H1 (cell line): ENCODE results near the gene NLRP12. TPM values are rescaled to one million over a fixed set of nuclear protein-coding genes. Genes with fewer than 3 reads are reported as not detected.

Experiments used
- CTCF ChIA-PET: fragments of 300-600 bp; sonication (Branson Sonifier 250); formaldehyde crosslinking; loops from one replicate; lab custom pipeline; 2021; ENCODE audit not compliant: partially characterized antibody; lab: Charles Lee
- POLR2A ChIA-PET: fragments of 300-600 bp; sonication (Branson Sonifier 250); formaldehyde crosslinking; loops from one replicate; lab custom pipeline; 2021; ENCODE audit warnings: inconsistent platforms; ENCODE audit not compliant: partially characterized antibody; lab: Charles Lee
- DNase-seq, 2 experiments: peaks; one replicate each; pipeline versions ENCODE4 v3.0.0 to v3.0.0-alpha.2; 2010 to 2022; ENCODE audit warnings: low spot score in 2 of 2, low read depth in 1 of 2, mixed read lengths in 1 of 2
- FAIRE-seq: peaks from 2 replicates; lab custom pipeline; 2011; peaks lifted over from hg19 to GRCh38; lab: Jason Lieb, UNC
- H2AFZ ChIP-seq: 2 replicates; pipeline ENCODE4 v1.8.1; 2012; ENCODE audit warnings: low read length, inconsistent platforms
- H2AK5ac ChIP-seq: 2 replicates; pipeline ENCODE4 v1.6.1; 2013; ENCODE audit warnings: low read depth, low read length
- H2BK120ac ChIP-seq: replicated peaks from 2 replicates; pipeline ENCODE3; 2013; ENCODE audit warnings: low read depth, low read length, inconsistent platforms
- H2BK12ac ChIP-seq: 2 replicates; pipeline ENCODE4 v1.6.1; 2013; ENCODE audit warnings: low read depth, low read length
- H2BK15ac ChIP-seq: 2 replicates; pipeline ENCODE4 v1.6.1; 2013; ENCODE audit warnings: low read length
- H2BK20ac ChIP-seq: 2 replicates; pipeline ENCODE4 v1.6.1; 2013; ENCODE audit warnings: low read length
- H2BK5ac ChIP-seq: 2 replicates; pipeline ENCODE4 v1.6.1; 2013; ENCODE audit warnings: low read depth, low read length
- H3K14ac ChIP-seq: 2 replicates; pipeline ENCODE4 v1.6.1; 2013; ENCODE audit warnings: inconsistent platforms; ENCODE audit not compliant: insufficient read length
- H3K18ac ChIP-seq: 2 replicates; pipeline ENCODE4 v1.6.1; 2013; ENCODE audit warnings: low read length; ENCODE audit errors: extremely low read depth
- H3K23ac ChIP-seq: 2 replicates; pipeline ENCODE4 v1.6.1; 2013; ENCODE audit warnings: inconsistent platforms; ENCODE audit not compliant: insufficient read length
- H3K23me2 ChIP-seq: 2 replicates; pipeline ENCODE4 v1.6.1; 2013; ENCODE audit warnings: low read depth, low read length
- H3K27ac ChIP-seq: 2 replicates; pipeline ENCODE4 v1.6.1; 2011; ENCODE audit warnings: low read depth, low read length, inconsistent platforms
- H3K27me3 ChIP-seq, 4 experiments: replicated peaks in 1 of 4; 1 replicate in 1 of 4; 2 replicates in 3 of 4; pipeline versions ENCODE4 v1.6.1 to v1.8.1; 2011 to 2013; ENCODE audit warnings: low read length in 3 of 4, mild to moderate bottlenecking in 3 of 4, inconsistent platforms in 2 of 4, mixed read lengths in 2 of 4, moderate library complexity in 1 of 4; ENCODE audit not compliant: control insufficient read depth in 3 of 4, insufficient read depth in 3 of 4; ENCODE audit errors: extremely low read depth in 1 of 4
- H3K36me3 ChIP-seq, 4 experiments: 2 replicates each; pipeline versions ENCODE4 v1.6.1 to v1.8.1; 2011 to 2013; ENCODE audit warnings: mild to moderate bottlenecking in 4 of 4, low read length in 3 of 4, moderate library complexity in 2 of 4, control low read depth in 1 of 4, inconsistent platforms in 1 of 4; ENCODE audit not compliant: insufficient read depth in 4 of 4, control insufficient read depth in 2 of 4
- H3K4ac ChIP-seq: replicated peaks from 2 replicates; pipeline ENCODE3; 2013; ENCODE audit warnings: low read length, low read depth, mixed read lengths, inconsistent platforms; ENCODE audit not compliant: insufficient read length
- H3K4me1 ChIP-seq, 4 experiments: replicated peaks in 1 of 4; 1 replicate in 1 of 4; 2 replicates in 3 of 4; pipeline versions ENCODE4 v1.6.1 to v1.8.1; 2011 to 2013; ENCODE audit warnings: low read length in 3 of 4, inconsistent platforms in 2 of 4, mixed read lengths in 1 of 4; ENCODE audit not compliant: insufficient read depth in 4 of 4, control insufficient read depth in 3 of 4
- H3K4me2 ChIP-seq, 2 experiments: 2 replicates each; pipeline versions ENCODE4 v1.6.1 to v1.8.1; 2011 to 2013; ENCODE audit warnings: low read depth in 2 of 2, low read length in 2 of 2, control low read depth in 1 of 2, inconsistent platforms in 1 of 2, mild to moderate bottlenecking in 1 of 2; ENCODE audit not compliant: insufficient read depth in 1 of 2
- H3K4me3 ChIP-seq, 4 experiments: fragments of 200-600, 300-600 bp in 1 of 4; sonication (generic), shearing (Covaris generic), sonication (Bioruptor Twin) in 1 of 4; 2 replicates each; pipeline versions ENCODE4 v1.5.1 to v1.8.1; 2011 to 2016; ENCODE audit warnings: low read length in 4 of 4, low read depth in 3 of 4, control low read depth in 2 of 4, inconsistent platforms in 2 of 4, mild to moderate bottlenecking in 2 of 4, mixed read lengths in 1 of 4, moderate library complexity in 1 of 4; ENCODE audit not compliant: insufficient read depth in 2 of 4; ENCODE audit errors: extremely low read depth in 1 of 4
- H3K56ac ChIP-seq: replicated peaks from 2 replicates; pipeline ENCODE3; 2013; ENCODE audit warnings: low read depth, mild to moderate bottlenecking, mixed read lengths, low read length, inconsistent platforms; ENCODE audit not compliant: insufficient read length
- H3K79me1 ChIP-seq: 2 replicates; pipeline ENCODE4 v1.6.1; 2013; ENCODE audit warnings: low read depth, low read length, control low read depth
- H3K79me2 ChIP-seq, 2 experiments: 2 replicates each; pipeline versions ENCODE4 v1.6.1 to v1.8.1; 2012 to 2013; ENCODE audit warnings: low read length in 2 of 2, mild to moderate bottlenecking in 2 of 2, inconsistent platforms in 1 of 2; ENCODE audit not compliant: insufficient read depth in 2 of 2, control insufficient read depth in 1 of 2
- H3K9ac ChIP-seq, 4 experiments: replicated peaks in 1 of 4; 1 replicate in 1 of 4; 2 replicates in 3 of 4; pipeline versions ENCODE4 v1.6.1 to v1.8.1; 2011 to 2013; ENCODE audit warnings: low read depth in 3 of 4, low read length in 3 of 4, control low read depth in 2 of 4, mild to moderate bottlenecking in 2 of 4, moderate library complexity in 2 of 4, inconsistent platforms in 1 of 4; ENCODE audit errors: extremely low read depth in 1 of 4
- H3K9me3 ChIP-seq, 2 experiments: 2 replicates each; pipeline versions ENCODE4 v1.6.1 to v1.8.1; 2012 to 2013; ENCODE audit warnings: mild to moderate bottlenecking in 2 of 2, moderate library complexity in 2 of 2, control low read depth in 1 of 2, inconsistent platforms in 1 of 2, low read depth in 1 of 2, low read length in 1 of 2, mixed read lengths in 1 of 2; ENCODE audit not compliant: insufficient read depth in 2 of 2
- H4K20me1 ChIP-seq, 2 experiments: replicated peaks in 1 of 2; 2 replicates each; pipeline versions ENCODE3 to v1.8.1; 2011 to 2013; ENCODE audit warnings: inconsistent platforms in 2 of 2, low read length in 2 of 2, mild to moderate bottlenecking in 1 of 2; ENCODE audit not compliant: insufficient read depth in 2 of 2, control insufficient read depth in 1 of 2
- H4K5ac ChIP-seq: 2 replicates; pipeline ENCODE4 v1.6.1; 2013; ENCODE audit warnings: low read length, low read depth, mixed read lengths, inconsistent platforms; ENCODE audit not compliant: insufficient read length
- H4K8ac ChIP-seq: 2 replicates; pipeline ENCODE4 v1.8.0; 2013; ENCODE audit warnings: mild to moderate bottlenecking, moderate library complexity, low read length, inconsistent platforms; ENCODE audit not compliant: insufficient read depth; ENCODE audit errors: extremely low read depth
- H4K91ac ChIP-seq: replicated peaks from 2 replicates; pipeline ENCODE3; 2013; ENCODE audit warnings: low read length, mixed read lengths, inconsistent platforms; ENCODE audit not compliant: insufficient read length
- ASH2L ChIP-seq: fragments of 200-600, 300-600 bp; sonication (generic); IDR thresholded peaks from one replicate; pipeline ENCODE4 v1.7.1; 2017; ENCODE audit warnings: low read length
- ATF3 ChIP-seq: IDR thresholded peaks from 2 replicates; pipeline ENCODE4 v1.6.1; 2011; ENCODE audit warnings: low read depth, mild to moderate bottlenecking, low read length; ENCODE audit not compliant: insufficient read depth
- CBX8 ChIP-seq: fragments of 300-800, 300-1000 bp; sonication (generic); IDR thresholded peaks from 2 replicates; pipeline ENCODE4 v1.7.1; 2016; ENCODE audit warnings: low read depth, low read length, borderline replicate concordance
- CEBPB ChIP-seq: IDR thresholded peaks from 2 replicates; pipeline ENCODE4 v1.6.1; 2012; ENCODE audit warnings: low read depth, low read length
- CREB1 ChIP-seq: IDR thresholded peaks from 2 replicates; pipeline ENCODE4 v1.6.1; 2012; ENCODE audit warnings: inconsistent platforms
- EGR1 ChIP-seq: IDR thresholded peaks from 2 replicates; pipeline ENCODE4 v1.6.1; 2011; ENCODE audit warnings: low read depth, low read length, borderline replicate concordance
- EP300 ChIP-seq, 2 experiments: IDR thresholded peaks; 1 replicate in 1 of 2; 2 replicates in 1 of 2; pipeline ENCODE4 v1.6.1; 2011 to 2012; ENCODE audit warnings: low read depth in 2 of 2, low read length in 2 of 2, mild to moderate bottlenecking in 2 of 2, borderline replicate concordance in 1 of 2, inconsistent platforms in 1 of 2, moderate library complexity in 1 of 2
- GABPA ChIP-seq: IDR thresholded peaks from 2 replicates; pipeline ENCODE4 v1.6.1; 2011; ENCODE audit warnings: mild to moderate bottlenecking, low read length, moderate library complexity, borderline replicate concordance; ENCODE audit not compliant: insufficient read depth
- NANOG ChIP-seq: IDR thresholded peaks from 2 replicates; pipeline ENCODE4 v1.6.1; 2011; ENCODE audit warnings: low read length, low read depth, mild to moderate bottlenecking, inconsistent platforms; ENCODE audit not compliant: insufficient read depth, poor library complexity, severe bottlenecking
- POLR2AphosphoS5 ChIP-seq: IDR thresholded peaks from 2 replicates; pipeline ENCODE4 v1.6.1; 2011; ENCODE audit warnings: low read depth, low read length
- RXRA ChIP-seq: IDR thresholded peaks from 2 replicates; pipeline ENCODE4 v1.6.1; 2011; ENCODE audit warnings: low read depth, mild to moderate bottlenecking, low read length, moderate library complexity; ENCODE audit not compliant: insufficient read depth
- SIRT6 ChIP-seq: IDR thresholded peaks from one replicate; pipeline ENCODE4 v1.7.1; 2012; ENCODE audit warnings: low read length, inconsistent platforms
- SIX5 ChIP-seq: IDR thresholded peaks from 2 replicates; pipeline ENCODE4 v1.6.1; 2011; ENCODE audit warnings: mild to moderate bottlenecking, low read depth, low read length
- WGBS, 2 experiments: shearing (Covaris generic) in 1 of 2; methylation state at CpG; one replicate each; pipeline versions ENCODE4 v1.1.6 to v1.1.7; 2013 to 2015; ENCODE audit warnings: low lambda C conversion rate in 2 of 2, mixed read lengths in 2 of 2, inconsistent platforms in 1 of 2, low coverage in 1 of 2, missing lambda C conversion rate in 1 of 2; ENCODE audit not compliant: insufficient replicate concordance in 2 of 2, insufficient coverage in 1 of 2, insufficient read length in 1 of 2; ENCODE audit errors: extremely low coverage in 1 of 2, missing lambda C conversion rate in 1 of 2; 5-methylcytosine and 5-hydroxymethylcytosine counted together
- polyA plus RNA-seq, 7 experiments: library from polyadenylated mRNA; depleted of rRNA in 3 of 7; stranded (reverse) in 5 of 7; unstranded in 2 of 7; fragments of >200 nt in 5 of 7; fragments of 200-250 nt in 2 of 7; gene quantifications; 1 replicate in 5 of 7; 2 replicates in 1 of 7; 4 replicates in 1 of 7; pipeline versions ENCODE4 v1.2.1 to v1.2.3, GENCODE V29; 2011 to 2013; ENCODE audit warnings: missing spikeins in 2 of 7, mixed read lengths in 2 of 7
- total RNA-seq: library from RNA; stranded (reverse); fragmentation: NEBNext Ultra II Directional; extraction: Animal tissue kit (Norgen Biotek cat#: 25700); gene quantifications from 2 replicates; pipeline ENCODE4 v1.2.1, GENCODE V29; 2021

NLRP12 gene
- total and polyA plus RNA-seq, 2 of the 8 experiments (the other 6 are each of a cell fraction or from before 2014, with no cell fraction given), result 1.0 to 1.8 TPM

GRCh38 chr19:53847555-53847954 lies 23.4 kb upstream of the NLRP12 start:
- H3K23me2 ChIP-seq, result no peaks in the 10 kb centered on the region
- TF ChIP-seq ASH2L (no peak), POLR2AphosphoS5 (no peak), ATF3 (no peak), SIRT6 (no peak), EP300 (IDR thresholded peaks at IDR 0.05; ENCODE audit: borderline replicate concordance in 1 of 2, low read depth in 2 of 2, low read length in 2 of 2) (no peak), EGR1 (no peak), SIX5 (no peak), RXRA (no peak), GABPA (no peak), CREB1 (no peak), NANOG (no peak), CEBPB (no peak), CBX8 (no peak)

More at GRCh38 chr19:53847555-53847954, 23.4 kb upstream of the NLRP12 start:
- Histone ChIP-seq H3K23ac (no peak overlapping the region), H2BK120ac (no peak overlapping the region), H3K27ac (no peak overlapping the region), H3K36me3 (no peaks in the 10 kb centered on the region), H3K79me1 (no peaks in the 10 kb centered on the region), H4K8ac (no peak overlapping the region), H3K14ac (no peak overlapping the region), H2AFZ (no peak overlapping the region), H2BK15ac (no peak overlapping the region), H3K27me3 (no peaks in the 10 kb centered on the region), H4K91ac (no peak overlapping the region), H2BK12ac (no peak overlapping the region), H3K4me3 (no peak overlapping the region), H3K9me3 (no peaks in the 10 kb centered on the region), H2BK5ac (no peak overlapping the region), H4K5ac (no peak overlapping the region), H3K79me2 (no peaks in the 10 kb centered on the region), H4K20me1 (no peaks in the 10 kb centered on the region), H3K4me1 (no peaks in the 10 kb centered on the region), H3K9ac (no peak overlapping the region), H3K56ac (no peak overlapping the region), H2AK5ac (no peak overlapping the region), H3K4me2 (no peak overlapping the region), H2BK20ac (no peak overlapping the region), H3K4ac (no peak overlapping the region), H3K18ac (no peak overlapping the region)
- WGBS, 2 experiments, result 90% methylated on average over 8 of the region's 8 CpGs; no CpG with 5 or more reads in 1 of the 2 experiments
- ChIA-PET POLR2A (interaction anchor here (0.6 to 14.6 kb wide), 3 partner anchors 18 to 112 kb away, joined by 4 to 137 read pairs (median 8); partner anchors contain the start of gene MYADM), CTCF (interaction anchor here (0.6 to 4.5 kb wide), 9 partner anchors 11 to 183 kb away, joined by 3 to 17 read pairs (median 3); no protein-coding TSS in a partner anchor)
- DNase-seq (no peak), FAIRE-seq (no peak)
